Stomach smooth muscle (tissue), 2 donors: ENCODE results near the gene CDC37.
A peak's percentile ranks its signal among the peaks of the same experiment; 100 is the strongest.
"Not testable (repeated sequence)": the region's sequence is repeated elsewhere in the genome, so short reads cannot be mapped to it uniquely, and the experiment has no call there.

Source experiments
- H3K27ac ChIP-seq: one replicate; pipeline ENCODE4 v1.7.0; 2013; ENCODE audit warnings: mild to moderate bottlenecking, low read length, inconsistent platforms
- H3K27me3 ChIP-seq, 2 donors: one replicate each; pipeline ENCODE4 v1.7.0; 2013; ENCODE audit warnings: low read length in 2 of 2; ENCODE audit not compliant: insufficient read depth in 2 of 2, control insufficient read depth in 1 of 2
- H3K36me3 ChIP-seq, 2 donors: one replicate each; pipeline ENCODE4 v1.7.0; 2013; ENCODE audit warnings: low read length in 2 of 2; ENCODE audit not compliant: control insufficient read depth in 2 of 2, insufficient read depth in 2 of 2
- H3K4me1 ChIP-seq: one replicate; pipeline ENCODE4 v1.7.0; 2013; ENCODE audit warnings: low read length; ENCODE audit not compliant: control insufficient read depth, insufficient read depth
- H3K4me3 ChIP-seq, 2 donors: one replicate each; pipeline ENCODE4 v1.7.0; 2013; ENCODE audit warnings: low read length in 2 of 2
- H3K9ac ChIP-seq, 2 donors: one replicate each; pipeline ENCODE4 v1.7.0; 2013; ENCODE audit warnings: low read length in 2 of 2, mild to moderate bottlenecking in 1 of 2
- H3K9me3 ChIP-seq, 2 donors: one replicate each; pipeline ENCODE4 v1.7.0; 2013; ENCODE audit warnings: low read length in 2 of 2; ENCODE audit not compliant: control insufficient read depth in 2 of 2
- donor health status: healthy.
- donor health status: Pancreatic carcinoma.

CDC37 gene

DNA sequence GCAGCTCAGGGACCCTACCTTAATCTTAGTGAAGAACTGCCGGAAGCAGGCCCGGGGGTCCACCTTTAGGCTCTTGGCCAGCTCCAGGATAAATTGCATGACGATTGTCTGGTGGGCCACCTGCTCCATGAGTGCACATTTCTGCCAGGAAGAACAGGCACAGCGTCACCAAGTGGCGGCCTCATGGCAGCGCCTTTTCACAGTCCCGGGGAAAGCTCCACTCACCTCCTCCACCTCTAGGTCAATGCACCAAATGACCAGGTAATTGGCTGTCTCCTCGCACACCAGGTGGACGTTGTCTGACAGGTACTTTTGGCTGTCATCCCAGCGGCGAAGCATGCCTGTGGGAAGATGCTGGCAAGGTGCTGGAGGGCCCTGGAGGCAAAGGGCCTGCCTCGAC is 8.3 kb downstream of the CDC37 start:
- Histone ChIP-seq H3K9ac (no peak overlapping the region), H3K4me1 (peaks cover 5% of the 10 kb centered on the region), H3K4me3 (no peak overlapping the region), H3K27me3 (no peaks in the 10 kb centered on the region), H3K9me3 (no peaks in the 10 kb centered on the region), H3K36me3 (peaks cover 15 to 27% of the 10 kb centered on the region in 2 donors), H3K27ac (no peak overlapping the region)

DNA sequence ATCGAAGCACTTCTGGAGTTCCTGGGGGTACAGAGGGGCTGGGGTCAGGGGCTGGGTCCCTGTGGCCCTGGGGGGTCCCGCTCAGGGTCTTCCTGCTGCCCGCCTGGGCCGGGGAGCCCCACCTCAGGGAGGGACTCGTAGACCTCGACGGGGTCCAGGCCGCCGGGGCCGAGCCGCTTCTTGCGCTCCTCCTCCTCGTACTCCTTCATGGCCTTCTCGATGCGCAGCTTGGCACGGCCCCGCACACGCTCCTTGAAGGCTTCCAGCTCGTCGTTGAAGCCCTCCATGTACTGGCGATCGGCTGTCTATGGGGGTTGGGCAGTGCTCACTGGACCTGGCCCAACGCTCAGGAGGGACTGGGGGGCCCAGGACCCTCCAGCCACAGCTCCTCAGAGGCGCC is 10.2 kb downstream of the CDC37 start:
- no peaks in the 10 kb centered on the region for H3K27me3 ChIP-seq
- H3K36me3 ChIP-seq: peaks cover 12 to 27% of the 10 kb centered on the region in 2 donors
- H3K27ac ChIP-seq: no peak overlapping the region

DNA sequence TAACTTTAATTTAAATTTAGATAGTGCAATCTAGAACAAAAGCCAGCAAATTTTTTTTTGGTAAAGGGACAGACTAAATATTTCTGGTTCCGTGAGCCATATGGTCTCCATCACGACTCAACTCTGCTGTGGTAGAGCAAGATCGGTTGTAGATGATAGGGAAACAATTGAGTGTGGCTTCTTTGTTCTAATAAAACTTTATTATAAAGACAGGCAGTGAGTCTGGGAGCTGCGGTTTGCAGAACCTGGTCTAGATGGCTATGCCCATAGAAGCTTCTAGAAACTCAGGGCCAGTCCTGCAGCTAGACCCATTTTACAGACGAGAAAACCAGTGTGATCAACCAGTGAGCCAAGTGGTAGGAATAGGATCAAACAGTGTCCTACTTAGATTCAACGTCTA is 11.2 kb downstream of the CDC37 start:
- H3K9me3 ChIP-seq: no peaks in the 10 kb centered on the region
- no peaks in the 10 kb centered on the region for H3K4me1 ChIP-seq
- peaks cover 0 to under 1% of the 10 kb centered on the region in 2 donors for H3K27me3 ChIP-seq
- H3K36me3 ChIP-seq: peaks cover 12 to 27% of the 10 kb centered on the region in 2 donors
- H3K27ac ChIP-seq: no peak overlapping the region
- H3K9ac ChIP-seq: no peak overlapping the region
- H3K4me3 ChIP-seq: no peak overlapping the region

More for the DNA sequence above, 10.2 kb downstream of the CDC37 start:
- H3K4me1 ChIP-seq: peaks cover 2% of the 10 kb centered on the region
- no peaks in the 10 kb centered on the region for H3K9me3 ChIP-seq
- H3K9ac ChIP-seq: no peak overlapping the region
- no peak overlapping the region for H3K4me3 ChIP-seq

DNA sequence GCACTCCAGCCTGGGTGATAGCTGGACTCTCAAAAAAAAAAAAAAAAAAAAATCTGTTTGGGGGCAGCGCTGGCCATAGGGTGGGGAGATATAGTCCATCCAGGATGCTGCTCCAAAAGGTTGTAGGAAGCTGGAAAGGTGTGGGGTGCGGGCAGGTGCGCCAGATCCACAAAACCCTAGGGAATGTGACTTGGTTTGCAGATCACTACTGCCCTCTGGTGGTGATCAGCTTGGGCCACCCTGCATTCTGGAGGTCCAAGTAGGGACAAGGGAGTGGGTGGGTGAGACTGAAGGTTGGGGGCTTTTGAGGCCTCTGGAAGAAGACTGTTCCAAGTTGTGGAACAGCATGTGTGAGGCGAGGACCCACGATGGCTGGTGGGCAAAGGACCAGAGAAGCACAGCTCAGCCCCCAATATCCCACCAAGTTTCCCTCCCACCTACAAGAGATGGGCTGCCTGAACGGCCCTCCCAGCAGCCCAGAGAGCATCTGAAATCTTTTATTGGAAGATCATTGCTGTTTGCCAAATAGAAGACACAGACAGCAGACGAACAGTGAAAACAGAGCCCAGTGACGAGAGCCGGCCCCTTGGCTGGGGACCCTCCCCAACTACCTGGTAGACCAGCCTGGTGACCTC is 12.6 kb downstream of the CDC37 start:
- H3K36me3 ChIP-seq: peaks cover 12 to 27% of the 10 kb centered on the region in 2 donors
- no peaks in the 10 kb centered on the region for H3K4me1 ChIP-seq
- no peaks in the 10 kb centered on the region for H3K9me3 ChIP-seq
- peaks cover 0 to 2% of the 10 kb centered on the region in 2 donors for H3K27me3 ChIP-seq
- no peak overlapping the region for H3K4me3 ChIP-seq
- H3K9ac ChIP-seq: no peak overlapping the region
- H3K27ac ChIP-seq: no peak overlapping the region

DNA sequence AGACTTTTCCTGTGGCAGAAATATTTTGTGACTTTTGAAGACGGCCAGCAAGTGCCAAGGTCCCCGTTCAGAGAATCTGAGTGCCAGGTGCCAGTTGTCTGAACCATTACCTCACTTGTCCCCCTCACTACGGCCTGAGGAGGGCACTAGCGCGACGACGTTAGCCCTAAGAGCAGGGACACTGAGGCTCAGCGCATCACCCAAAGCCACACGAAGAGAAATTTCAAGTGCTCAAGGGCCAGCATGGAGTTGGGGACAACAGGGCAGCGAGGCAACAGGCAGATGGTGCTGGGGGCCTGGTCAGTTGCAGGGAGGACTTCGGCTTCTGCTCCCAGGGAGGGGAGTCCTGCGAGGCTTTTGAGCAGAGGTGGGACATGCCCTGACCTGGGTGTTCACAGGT is 13.5 kb downstream of the CDC37 start:
- Histone ChIP-seq H3K27me3 (peaks cover 0 to 2% of the 10 kb centered on the region in 2 donors), H3K27ac (no peak overlapping the region)

DNA sequence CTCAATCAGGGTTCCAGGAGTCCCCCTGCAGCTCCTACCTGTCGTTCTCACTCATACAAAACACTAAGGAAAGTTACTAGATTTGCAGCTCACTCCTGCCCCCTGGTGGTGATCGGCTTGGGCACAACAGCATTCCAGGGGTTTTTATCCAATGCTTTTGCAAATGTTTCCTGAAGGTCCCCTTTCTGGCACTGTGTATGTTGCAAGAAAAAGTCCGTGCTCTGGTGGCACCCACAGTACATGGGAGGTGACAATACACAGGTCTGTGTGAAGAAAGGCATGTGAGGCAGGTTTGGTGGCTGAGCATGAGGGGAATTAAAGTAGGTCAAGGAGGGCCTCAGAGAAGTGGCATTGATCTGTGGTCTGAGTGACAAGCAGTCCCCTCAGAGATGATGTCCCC is 14.4 kb downstream of the CDC37 start:
- H3K27me3 ChIP-seq: peaks cover 0 to 2% of the 10 kb centered on the region in 2 donors
- H3K4me1 ChIP-seq: no peaks in the 10 kb centered on the region
- no peak overlapping the region for H3K9ac ChIP-seq
- no peak overlapping the region for H3K4me3 ChIP-seq
- no peaks in the 10 kb centered on the region for H3K9me3 ChIP-seq
- H3K27ac ChIP-seq: no peak overlapping the region
- peaks cover 7 to 19% of the 10 kb centered on the region in 2 donors for H3K36me3 ChIP-seq

More for the DNA sequence above, 13.5 kb downstream of the CDC37 start:
- Histone ChIP-seq H3K9me3 (no peaks in the 10 kb centered on the region), H3K4me1 (no peaks in the 10 kb centered on the region), H3K36me3 (peaks cover 9 to 24% of the 10 kb centered on the region in 2 donors), H3K4me3 (no peak overlapping the region), H3K9ac (no peak overlapping the region)

DNA sequence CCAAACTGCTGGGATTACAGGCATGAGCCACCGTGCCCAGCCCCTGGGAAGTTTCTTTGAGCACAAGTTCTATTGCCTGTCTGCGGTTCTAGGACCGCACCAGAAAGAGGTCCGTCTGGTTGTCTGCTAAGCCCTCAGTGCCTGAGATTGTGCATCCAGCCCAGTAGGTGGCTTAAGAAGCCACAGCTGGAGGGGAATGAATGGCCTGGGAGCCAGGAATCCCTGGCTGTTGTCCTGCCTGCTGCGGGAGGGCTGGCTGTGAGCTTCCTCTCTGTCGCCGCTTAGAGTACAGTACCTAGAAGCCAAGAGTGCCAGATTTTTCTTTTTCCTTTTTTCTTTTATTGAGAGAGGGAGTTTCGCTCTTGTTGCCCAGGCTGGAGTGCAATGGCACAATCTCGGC is 18.8 kb downstream of the CDC37 start:
- Histone ChIP-seq H3K27me3 (peaks cover 0 to 2% of the 10 kb centered on the region in 2 donors), H3K27ac (no peak overlapping the region), H3K9ac (no peak overlapping the region), H3K36me3 (no peaks in the 10 kb centered on the region), H3K4me3 (no peak overlapping the region), H3K9me3 (no peaks in the 10 kb centered on the region), H3K4me1 (peaks cover 10% of the 10 kb centered on the region)

DNA sequence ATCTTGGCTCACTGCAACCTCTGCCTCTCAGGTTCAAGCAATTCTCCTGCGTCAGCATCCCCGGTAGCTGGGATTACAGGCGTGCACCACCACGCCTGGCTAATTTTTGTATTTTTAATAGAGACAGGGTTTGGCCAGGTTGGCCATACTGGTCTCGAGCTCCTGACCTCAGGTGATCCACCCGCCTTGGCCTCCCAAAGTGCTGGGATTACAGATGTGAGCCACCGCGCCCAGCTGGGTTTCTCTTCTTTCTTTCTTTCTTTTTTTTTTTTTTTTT is 20.2 kb downstream of the CDC37 start:
- H3K27ac ChIP-seq, H3K9me3 ChIP-seq, H3K27me3 ChIP-seq, H3K9ac ChIP-seq, H3K36me3 ChIP-seq, H3K4me3 ChIP-seq: not testable (repeated sequence)
- H3K4me1 ChIP-seq: peaks cover 12% of the 10 kb centered on the region

DNA sequence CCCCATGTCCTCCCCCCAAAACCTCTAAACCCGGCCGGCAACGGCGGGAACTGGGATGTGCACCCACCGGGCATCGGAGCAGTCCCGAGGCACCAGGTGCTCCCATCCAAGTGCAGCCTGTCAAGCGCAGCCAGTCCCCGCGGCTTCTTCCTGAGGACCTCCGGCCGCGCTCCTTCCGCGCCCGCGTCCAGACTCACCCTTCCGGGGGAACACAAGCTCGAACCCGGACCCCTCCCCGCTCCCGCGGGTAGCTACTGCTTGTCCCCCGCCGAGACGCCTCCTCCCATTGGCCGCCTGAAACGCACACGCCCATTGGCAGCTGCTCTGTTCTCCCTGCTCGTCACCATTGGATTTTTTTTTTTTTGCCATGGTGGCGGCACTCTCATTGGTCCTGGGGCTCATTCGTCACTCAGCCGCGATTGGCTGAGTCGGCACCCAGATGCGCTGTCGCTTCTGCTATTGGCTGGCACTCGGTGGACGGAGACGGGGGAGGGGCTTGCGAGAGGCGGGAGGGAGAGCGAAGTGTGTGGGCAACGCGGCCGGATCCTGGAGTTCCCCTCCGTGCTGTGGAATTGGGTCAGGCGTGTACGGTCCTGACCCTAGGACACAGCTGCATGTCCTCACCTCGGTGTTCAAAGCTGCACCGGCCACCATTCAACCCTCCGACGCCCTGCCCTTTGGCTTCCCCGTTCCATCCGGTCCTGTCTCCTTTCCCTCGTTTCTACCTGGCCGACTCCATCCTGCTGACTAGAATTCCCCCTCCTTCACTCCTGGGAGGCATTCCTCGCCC is 22.8 kb downstream of the CDC37 start, which contains the start of gene TYK2:
TSS of gene TYK2 (minus strand) at position 260 of the 790 bp plus-strand sequence. CDS start 2,166 bp downstream, outside the sequence.
- H3K27ac ChIP-seq: peak within 1 kb of the TSS; percentile 58
- H3K4me1 ChIP-seq: peaks cover 12% of the 10 kb centered on the region
- H3K9me3 ChIP-seq: no peaks in the 10 kb centered on the region
- peak within 1 kb of the TSS; percentile 86 to 90 for H3K9ac ChIP-seq
- peaks cover 0 to 4% of the 10 kb centered on the region in 2 donors for H3K36me3 ChIP-seq
- no peaks in the 10 kb centered on the region for H3K27me3 ChIP-seq
- H3K4me3 ChIP-seq: peak within 1 kb of the TSS; percentile 98

DNA sequence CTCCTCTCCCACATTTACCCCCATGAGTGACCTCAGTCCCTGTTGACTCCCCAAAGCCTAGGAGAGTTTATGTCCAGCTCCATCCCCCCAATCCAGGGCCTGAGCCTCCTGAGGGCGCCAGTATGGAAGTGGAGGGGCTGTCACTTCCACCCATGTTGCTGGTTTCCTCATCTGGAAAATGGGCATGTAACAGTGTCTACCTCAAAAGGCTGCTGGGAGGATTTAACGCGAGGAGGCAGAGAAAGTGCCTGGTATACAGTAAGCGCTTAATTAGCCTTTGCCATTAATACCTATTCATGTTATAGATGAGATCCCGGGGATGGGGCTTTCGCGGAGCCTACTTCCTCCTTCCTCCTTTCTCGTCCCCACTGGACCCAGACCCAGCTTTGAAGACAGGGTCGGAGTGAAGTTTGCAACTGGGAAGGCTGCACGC is 23.4 kb downstream of the CDC37 start:
- H3K27ac ChIP-seq: peak overlapping the region; percentile 37
- peaks cover 12% of the 10 kb centered on the region for H3K4me1 ChIP-seq
- H3K4me3 ChIP-seq: peak overlapping the region; percentile 98
- peak overlapping the region; percentile 86 to 90 for H3K9ac ChIP-seq
- H3K27me3 ChIP-seq: no peaks in the 10 kb centered on the region
- H3K9me3 ChIP-seq: no peaks in the 10 kb centered on the region
- peaks cover 0 to 7% of the 10 kb centered on the region in 2 donors for H3K36me3 ChIP-seq

DNA sequence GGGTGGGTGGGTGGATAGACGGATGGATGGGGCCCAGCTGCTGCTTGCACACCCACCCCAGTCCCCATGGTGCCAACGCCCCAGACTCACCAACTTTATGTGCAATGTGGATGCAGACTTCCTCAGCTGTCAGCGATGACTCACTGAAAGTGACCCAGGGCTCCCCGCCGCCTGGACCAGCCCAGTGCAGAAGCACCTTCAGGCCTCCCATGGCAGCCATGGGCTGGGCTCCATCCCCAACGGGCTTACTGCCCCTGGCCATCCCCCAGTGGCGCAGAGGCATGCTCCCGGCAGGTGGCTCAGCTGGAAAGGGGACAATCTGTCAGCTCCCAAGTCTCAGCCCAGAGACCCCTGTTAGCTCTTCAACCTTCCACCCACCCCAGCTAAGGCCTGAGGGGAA is 25.2 kb downstream of the CDC37 start:
- no peaks in the 10 kb centered on the region for H3K27me3 ChIP-seq
- H3K36me3 ChIP-seq: peaks cover 0 to 10% of the 10 kb centered on the region in 2 donors
- H3K9me3 ChIP-seq: no peaks in the 10 kb centered on the region
- H3K9ac ChIP-seq: no peak overlapping the region
- H3K27ac ChIP-seq: no peak overlapping the region
- no peak overlapping the region for H3K4me3 ChIP-seq
- H3K4me1 ChIP-seq: peaks cover 12% of the 10 kb centered on the region
